H9 (cell line): ENCODE measurements around the gene ALKBH8. TPM values are rescaled to one million over a fixed set of nuclear protein-coding genes. Genes with fewer than 3 reads are reported as not detected.

Experiments used
- DNase-seq: peaks from one replicate; pipeline ENCODE4 v3.0.0-alpha.2; 2017
- H2AFZ ChIP-seq: one replicate; pipeline ENCODE4 v1.6.1; 2013; ENCODE audit warnings: mild to moderate bottlenecking, low read length, control low read depth, moderate library complexity
- H2AK5ac ChIP-seq: 2 replicates; pipeline ENCODE4 v1.6.1; 2013; ENCODE audit warnings: low read length, control low read depth, mixed read lengths; ENCODE audit not compliant: insufficient read length
- H2BK120ac ChIP-seq: one replicate; pipeline ENCODE4 v1.6.1; 2013; ENCODE audit warnings: low read depth, mild to moderate bottlenecking, low read length, control low read depth, inconsistent platforms; ENCODE audit not compliant: poor library complexity, severe bottlenecking
- H2BK12ac ChIP-seq: 2 replicates; pipeline ENCODE4 v1.6.1; 2013; ENCODE audit warnings: low read length, control low read depth, mixed read lengths, low read depth; ENCODE audit not compliant: insufficient read length
- H2BK15ac ChIP-seq: 2 replicates; pipeline ENCODE4 v1.6.1; 2013; ENCODE audit warnings: low read depth, low read length, control low read depth
- H2BK20ac ChIP-seq: one replicate; pipeline ENCODE4 v1.6.1; 2013; ENCODE audit warnings: low read depth, mild to moderate bottlenecking, low read length, control low read depth, inconsistent platforms; ENCODE audit not compliant: poor library complexity, severe bottlenecking
- H2BK5ac ChIP-seq: 2 replicates; pipeline ENCODE4 v1.6.1; 2013; ENCODE audit warnings: low read length, control low read depth, mixed read lengths; ENCODE audit not compliant: insufficient read length
- H3K14ac ChIP-seq: 2 replicates; pipeline ENCODE4 v1.6.1; 2013; ENCODE audit warnings: low read length, control low read depth; ENCODE audit not compliant: insufficient read depth
- H3K18ac ChIP-seq: 2 replicates; pipeline ENCODE4 v1.6.1; 2013; ENCODE audit warnings: low read depth, mild to moderate bottlenecking, mixed read lengths, low read length, control low read depth; ENCODE audit not compliant: insufficient read length
- H3K23ac ChIP-seq: 2 replicates; pipeline ENCODE4 v1.6.1; 2013; ENCODE audit warnings: low read length, control low read depth, mixed read lengths, low read depth; ENCODE audit not compliant: insufficient read length
- H3K23me2 ChIP-seq: 2 replicates; pipeline ENCODE4 v1.6.1; 2013; ENCODE audit warnings: low read depth, mild to moderate bottlenecking, mixed read lengths, low read length, control low read depth; ENCODE audit not compliant: insufficient read length, poor library complexity, severe bottlenecking
- H3K27ac ChIP-seq: 2 replicates; pipeline ENCODE4 v1.5.1; 2013; ENCODE audit warnings: low read length, control low read depth, mixed read lengths, low read depth; ENCODE audit not compliant: insufficient read length
- H3K27me3 ChIP-seq: 2 replicates; pipeline ENCODE4 v1.6.1; 2013; ENCODE audit warnings: low read length, control low read depth, inconsistent platforms; ENCODE audit not compliant: insufficient read depth
- H3K4ac ChIP-seq: 2 replicates; pipeline ENCODE4 v1.6.1; 2013; ENCODE audit warnings: low read depth, mild to moderate bottlenecking, control low read depth, inconsistent platforms, low read length, moderate library complexity
- H3K4me1 ChIP-seq: 2 replicates; pipeline ENCODE4 v1.6.1; 2013; ENCODE audit warnings: low read length, control low read depth, inconsistent platforms; ENCODE audit not compliant: insufficient read depth
- H3K4me2 ChIP-seq: 2 replicates; pipeline ENCODE4 v1.6.1; 2013; ENCODE audit warnings: low read length, control low read depth, mixed read lengths; ENCODE audit not compliant: insufficient read length, insufficient read depth
- H3K56ac ChIP-seq: 2 replicates; pipeline ENCODE4 v1.6.1; 2013; ENCODE audit warnings: low read depth, mild to moderate bottlenecking, mixed read lengths, low read length, control low read depth; ENCODE audit not compliant: insufficient read length
- H3K79me1 ChIP-seq: 2 replicates; pipeline ENCODE4 v1.6.1; 2013; ENCODE audit warnings: low read depth, mild to moderate bottlenecking, moderate library complexity, low read length, control low read depth, inconsistent platforms; ENCODE audit not compliant: insufficient read depth, poor library complexity, severe bottlenecking
- H3K79me2 ChIP-seq: 2 replicates; pipeline ENCODE4 v1.6.1; 2013; ENCODE audit warnings: low read length, control low read depth, inconsistent platforms; ENCODE audit not compliant: insufficient read depth
- H3K9ac ChIP-seq: 2 replicates; pipeline ENCODE4 v1.6.1; 2013; ENCODE audit warnings: low read length, control low read depth, mixed read lengths; ENCODE audit not compliant: insufficient read length; ENCODE audit errors: extremely low read depth
- H3K9me3 ChIP-seq: one replicate; pipeline ENCODE4 v1.6.1; 2013; ENCODE audit warnings: low read depth, low read length, inconsistent platforms; ENCODE audit not compliant: control insufficient read depth
- H3T11ph ChIP-seq: one replicate; pipeline ENCODE4 v1.6.1; 2013; ENCODE audit warnings: mild to moderate bottlenecking, low read length, control low read depth, inconsistent platforms
- H4K20me1 ChIP-seq: one replicate; pipeline ENCODE4 v1.6.1; 2013; ENCODE audit not compliant: control insufficient read depth, insufficient read length, insufficient read depth
- H4K5ac ChIP-seq: 2 replicates; pipeline ENCODE4 v1.6.1; 2013; ENCODE audit warnings: low read depth, mild to moderate bottlenecking, mixed read lengths, low read length, control low read depth; ENCODE audit not compliant: insufficient read length
- H4K8ac ChIP-seq: replicated peaks from 2 replicates; pipeline ENCODE4 v1.6.1; 2013; ENCODE audit warnings: low read length, control low read depth, mixed read lengths, low read depth; ENCODE audit not compliant: insufficient read length
- H4K91ac ChIP-seq: 2 replicates; pipeline ENCODE4 v1.6.1; 2013; ENCODE audit warnings: low read depth, mild to moderate bottlenecking, moderate library complexity, mixed read lengths, low read length, control low read depth; ENCODE audit not compliant: insufficient read length
- H3K27ac Mint-ChIP-seq, 3 experiments: 2 replicates in 2 of 3; 3 replicates in 1 of 3; pipeline ENCODE4 v1.8.0; 2020 to 2021; ENCODE audit warnings: mixed read lengths in 3 of 3, mild to moderate bottlenecking in 1 of 3, moderate library complexity in 1 of 3
- H3K27me3 Mint-ChIP-seq: 2 replicates; pipeline ENCODE4 v1.8.0; 2021; ENCODE audit warnings: low read depth, mild to moderate bottlenecking, moderate library complexity, mixed read lengths
- H3K36me3 Mint-ChIP-seq, 3 experiments: 2 replicates in 2 of 3; 3 replicates in 1 of 3; pipeline ENCODE4 v1.8.0; 2020 to 2021; ENCODE audit warnings: low read depth in 3 of 3, mixed read lengths in 3 of 3; ENCODE audit not compliant: insufficient read depth in 1 of 3
- H3K4me1 Mint-ChIP-seq, 2 experiments: 2 replicates each; pipeline ENCODE4 v1.8.0; 2020; ENCODE audit warnings: mixed read lengths in 2 of 2
- H3K4me3 Mint-ChIP-seq, 2 experiments: 2 replicates in 1 of 2; 3 replicates in 1 of 2; pipeline ENCODE4 v1.8.0; 2020 to 2021; ENCODE audit warnings: mild to moderate bottlenecking in 2 of 2, mixed read lengths in 2 of 2, moderate library complexity in 1 of 2
- H3K9me3 Mint-ChIP-seq, 2 experiments: 2 replicates in 1 of 2; 3 replicates in 1 of 2; pipeline ENCODE4 v1.8.0; 2020; ENCODE audit warnings: mild to moderate bottlenecking in 2 of 2, mixed read lengths in 2 of 2, moderate library complexity in 1 of 2
- CTCF ChIP-seq: fragments of 200-600 bp; sonication (generic); conservative IDR thresholded peaks from 3 replicates; pipeline ENCODE4 v1.8.0; 2021; ENCODE audit warnings: antibody characterized with exemption, mild to moderate bottlenecking
- WGBS: extraction: QIAGEN DNeasy Blood & Tissue Kit; methylation state at CpG from one replicate; pipeline ENCODE4 v1.1.7; 2013; ENCODE audit warnings: missing lambda C conversion rate, low lambda C conversion rate, mixed read lengths; ENCODE audit not compliant: insufficient read length; ENCODE audit errors: extremely low coverage; 5-methylcytosine and 5-hydroxymethylcytosine counted together
- total RNA-seq: library from RNA; stranded (reverse); gene quantifications from 2 replicates; pipeline ENCODE4 v1.2.1, GENCODE V29; 2021

The ALKBH8 gene
- total RNA-seq, 1 experiment from 2014 or later: 12.7 TPM

GRCh38 chr11:107590460-107591377, 25.2 kb upstream of the ALKBH8 start, which contains the start of gene ELMOD1:
Gene ELMOD1 (plus strand): TSS chr11:107591147. CDS start chr11:107618190, 27,043 bp downstream.
- Histone ChIP-seq H4K8ac (no peak within 1 kb of the TSS), H3K27me3 (peaks cover 32% of the 10 kb centered on the region), H2BK15ac (no peak within 1 kb of the TSS), H2BK120ac (no peak within 1 kb of the TSS), H3K9me3 (no peaks in the 10 kb centered on the region), H2BK20ac (no peak within 1 kb of the TSS), H3K14ac (no peak within 1 kb of the TSS), H3K27ac (no peak within 1 kb of the TSS), H3K23me2 (peaks cover 21% of the 10 kb centered on the region), H3K4me1 (peaks cover 7% of the 10 kb centered on the region; the same call in 1 of the 2 replicates), H4K5ac (no peak within 1 kb of the TSS), H3K9ac (no peak within 1 kb of the TSS), H2AFZ (no peak within 1 kb of the TSS), H3K56ac (no peak within 1 kb of the TSS), H2BK12ac (no peak within 1 kb of the TSS), H2AK5ac (no peak within 1 kb of the TSS), H3K4me2 (peak within 1 kb of the TSS; percentile 73), H3K79me1 (no peaks in the 10 kb centered on the region), H3K23ac (no peak within 1 kb of the TSS), H2BK5ac (no peak within 1 kb of the TSS), H4K20me1 (no peaks in the 10 kb centered on the region), H4K91ac (no peak within 1 kb of the TSS), H3K79me2 (no peaks in the 10 kb centered on the region), H3K18ac (no peak within 1 kb of the TSS), H3K4ac (no peak within 1 kb of the TSS), H3T11ph (no peak within 1 kb of the TSS)
- DNase-seq: peak; percentile 63
- peaks cover 28 to 36% of the 10 kb centered on the region in 2 experiments for H3K4me1 Mint-ChIP-seq
- H3K27ac Mint-ChIP-seq: no peak within 1 kb of the TSS
- peaks cover 89% of the 10 kb centered on the region for H3K27me3 Mint-ChIP-seq
- H3K9me3 Mint-ChIP-seq: no peaks in the 10 kb centered on the region
- peak within 1 kb of the TSS; percentile 65 to 90 for H3K4me3 Mint-ChIP-seq
- TF ChIP-seq CTCF: 0 out of 3 replicates have a peak, but pooled peaks have one; percentile 10
- H3K36me3 Mint-ChIP-seq: no peaks in the 10 kb centered on the region
- no CpG with 5 or more reads among the region's 74 CpGs for WGBS
